Fibroblast of mammary gland (primary cell): ENCODE results near the gene INSIG1.

Experiments used
- DNase-seq: peaks from one replicate; pipeline ENCODE4 v3.0.0-alpha.2; 2010; ENCODE audit warnings: low read depth
- H3K4me3 ChIP-seq: 2 replicates; pipeline ENCODE4 v1.5.1; 2011; ENCODE audit warnings: low read depth, mild to moderate bottlenecking, low read length, moderate library complexity; ENCODE audit not compliant: control insufficient read depth
- TF ChIP-seq, protein P1 (sequence below): conservative IDR thresholded peaks from 2 replicates; pipeline ENCODE4 v1.5.1; 2011; ENCODE audit warnings: low read depth, low read length, inconsistent platforms; ENCODE audit not compliant: control insufficient read depth, insufficient read depth

Gene INSIG1

DNA sequence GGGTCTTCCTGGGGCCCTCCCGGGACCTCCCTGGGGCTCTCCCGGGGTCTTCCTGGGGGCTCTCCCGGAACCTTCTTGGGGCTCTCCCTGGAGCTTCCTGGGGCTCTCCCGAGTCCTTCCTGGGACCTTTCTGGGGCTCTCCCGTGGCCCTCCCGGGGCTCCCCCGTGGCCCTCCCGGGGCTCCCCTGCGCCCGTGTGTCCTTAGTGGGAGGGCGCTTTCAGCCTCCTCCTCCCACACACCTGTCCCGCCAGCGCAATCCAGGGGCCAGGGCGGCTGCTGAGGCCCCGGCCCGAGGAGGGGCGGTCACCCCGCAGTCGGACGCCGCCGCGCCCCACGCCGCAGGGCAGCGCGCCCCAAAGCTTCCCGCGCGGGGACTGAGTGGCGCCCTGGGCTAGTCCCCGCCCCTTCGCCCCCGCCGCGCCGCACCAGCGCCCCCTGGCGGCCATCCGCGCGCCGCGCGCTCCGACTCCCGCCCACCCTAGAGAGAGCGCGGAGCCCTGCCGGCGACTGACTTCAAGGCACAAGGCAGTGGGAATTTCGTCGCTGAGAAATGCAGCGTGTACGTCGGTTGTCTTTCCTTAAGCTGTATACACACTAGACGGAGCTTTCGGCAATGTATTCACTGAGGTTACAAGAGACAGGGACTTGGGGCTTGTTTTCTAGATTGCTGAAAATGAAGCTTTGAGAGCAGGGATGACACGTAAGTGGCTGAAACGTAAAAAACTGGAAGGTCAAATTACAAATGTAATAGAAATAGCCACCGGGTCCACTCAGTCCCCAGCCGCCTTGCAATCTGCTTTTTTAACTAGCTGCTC, 47.1 kb downstream of the INSIG1 start:
- TF ChIP-seq, protein P1, sequence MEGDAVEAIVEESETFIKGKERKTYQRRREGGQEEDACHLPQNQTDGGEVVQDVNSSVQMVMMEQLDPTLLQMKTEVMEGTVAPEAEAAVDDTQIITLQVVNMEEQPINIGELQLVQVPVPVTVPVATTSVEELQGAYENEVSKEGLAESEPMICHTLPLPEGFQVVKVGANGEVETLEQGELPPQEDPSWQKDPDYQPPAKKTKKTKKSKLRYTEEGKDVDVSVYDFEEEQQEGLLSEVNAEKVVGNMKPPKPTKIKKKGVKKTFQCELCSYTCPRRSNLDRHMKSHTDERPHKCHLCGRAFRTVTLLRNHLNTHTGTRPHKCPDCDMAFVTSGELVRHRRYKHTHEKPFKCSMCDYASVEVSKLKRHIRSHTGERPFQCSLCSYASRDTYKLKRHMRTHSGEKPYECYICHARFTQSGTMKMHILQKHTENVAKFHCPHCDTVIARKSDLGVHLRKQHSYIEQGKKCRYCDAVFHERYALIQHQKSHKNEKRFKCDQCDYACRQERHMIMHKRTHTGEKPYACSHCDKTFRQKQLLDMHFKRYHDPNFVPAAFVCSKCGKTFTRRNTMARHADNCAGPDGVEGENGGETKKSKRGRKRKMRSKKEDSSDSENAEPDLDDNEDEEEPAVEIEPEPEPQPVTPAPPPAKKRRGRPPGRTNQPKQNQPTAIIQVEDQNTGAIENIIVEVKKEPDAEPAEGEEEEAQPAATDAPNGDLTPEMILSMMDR: peak; percentile 31
- peak overlapping the region; percentile 13 for H3K4me3 ChIP-seq
- peak; percentile 66 for DNase-seq

- no peak for DNase-seq
- TF ChIP-seq, protein P1: no peak
- no peak overlapping the region for H3K4me3 ChIP-seq
Measured at GRCh38 chr7:155345490-155345889, 47.8 kb downstream of the INSIG1 start.

GRCh38 chr7:155346285-155346684, 48.6 kb downstream of the INSIG1 start:
- no peak overlapping the region for H3K4me3 ChIP-seq
- DNase-seq: no peak
- TF ChIP-seq, protein P1: no peak

DNA sequence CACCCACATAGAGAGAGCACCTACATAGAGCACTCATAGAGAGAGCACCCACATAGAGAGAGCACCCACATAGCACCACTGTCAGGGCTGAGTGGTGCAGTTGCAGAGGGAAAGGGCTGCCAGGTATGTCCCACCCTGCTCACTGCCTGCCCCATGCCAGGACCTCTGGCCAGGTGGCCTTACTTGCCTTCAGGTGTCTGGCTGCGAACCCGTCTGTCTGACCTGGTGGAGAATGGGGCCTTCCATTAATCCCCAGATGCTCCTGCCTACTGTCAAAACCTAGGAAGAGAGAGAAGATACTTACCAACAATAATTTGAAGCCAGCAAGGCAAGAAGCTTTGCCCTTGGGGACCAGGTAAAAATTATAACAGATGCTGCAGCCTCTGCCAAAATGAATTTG, 51.1 kb downstream of the INSIG1 start:
- no peak overlapping the region for H3K4me3 ChIP-seq
- no peak for DNase-seq
- TF ChIP-seq, protein P1: no peak

DNA sequence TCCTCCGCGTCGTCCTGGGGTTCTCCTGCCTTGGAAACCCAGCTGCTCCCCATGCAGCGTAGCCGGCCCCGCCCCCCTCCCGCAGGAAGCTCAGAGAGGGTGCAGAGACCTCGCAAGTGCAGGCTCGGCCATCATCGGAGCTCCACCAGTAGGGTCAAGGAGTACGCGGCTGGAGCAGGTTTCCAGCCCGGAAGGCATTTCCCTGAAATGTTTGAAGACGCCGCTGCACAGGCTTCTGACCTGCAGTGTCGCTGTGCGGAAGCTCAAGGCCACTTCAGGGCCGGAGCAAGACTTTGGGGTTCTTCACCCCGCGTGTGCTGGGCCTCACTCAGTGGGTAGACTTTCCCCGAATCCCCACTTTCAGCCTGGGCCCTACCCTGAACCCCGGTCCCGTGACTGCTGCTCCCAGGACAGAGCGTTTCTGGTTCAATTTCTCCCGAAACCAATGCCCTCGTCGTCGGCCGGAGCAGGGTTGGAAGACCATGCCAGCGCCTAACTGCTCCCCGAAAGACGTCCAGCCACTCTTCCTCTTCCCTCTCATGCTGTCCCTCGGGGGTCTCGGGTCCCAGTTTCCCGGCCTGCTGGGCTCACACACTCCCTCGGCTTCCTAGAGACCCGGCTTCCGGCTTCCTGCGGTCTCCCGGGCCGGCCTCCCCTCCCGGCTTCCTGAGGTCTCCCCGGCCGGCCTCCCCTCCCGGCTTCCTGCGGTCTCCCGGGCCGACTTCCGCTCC, 52.1 kb downstream of the INSIG1 start:
- DNase-seq: no peak
- no peak overlapping the region for H3K4me3 ChIP-seq
- TF ChIP-seq, protein P1: no peak

- no peak for DNase-seq
- TF ChIP-seq, protein P1: no peak
- H3K4me3 ChIP-seq: no peak overlapping the region
Measured at GRCh38 chr7:155351120-155351870, 53.6 kb downstream of the INSIG1 start.
